Stomach (tissue), 9 donors: ENCODE measurements around the gene FBXL15. TPM values are rescaled to one million over a fixed set of nuclear protein-coding genes. Genes with fewer than 3 reads are reported as not detected.

ENCODE experiments used
- DNase-seq, 2 donors: peaks; one replicate each; pipeline versions ENCODE4 v3.0.0 to v3.0.0-alpha.2; 2013 to 2019
- H3K27ac ChIP-seq, 5 donors: fragments of 200-600 bp in 4 of 5; sonication (generic) in 4 of 5; one replicate each; pipeline ENCODE4 v1.5.1; 2013 to 2019; ENCODE audit warnings: mild to moderate bottlenecking in 1 of 5, moderate library complexity in 1 of 5
- H3K27me3 ChIP-seq, 3 donors: fragments of 200-600 bp; sonication (generic); one replicate each; pipeline ENCODE4 v1.5.1; 2017 to 2019; ENCODE audit warnings: mixed run types in 1 of 3
- H3K36me3 ChIP-seq, 4 donors: fragments of 200-600 bp; sonication (generic); 1 replicate in 3 of 4; 2 replicates in 1 of 4; pipeline ENCODE4 v1.5.1; 2016 to 2019
- H3K4me1 ChIP-seq, 4 donors: fragments of 200-600 bp; sonication (generic); one replicate each; pipeline ENCODE4 v1.5.1; 2016 to 2019
- H3K4me3 ChIP-seq, 4 donors: fragments of 200-600 bp; sonication (generic) in 3 of 4; one replicate each; pipeline ENCODE4 v1.5.1; 2016 to 2019; ENCODE audit warnings: mild to moderate bottlenecking in 1 of 4
- H3K9me3 ChIP-seq, 4 donors: fragments of 200-600 bp; sonication (generic); one replicate each; pipeline ENCODE4 v1.5.1; 2016 to 2019
- EP300 ChIP-seq: sonication (generic); formaldehyde crosslinking; IDR thresholded peaks from one replicate; pipeline ENCODE4 v1.6.1; 2017; ENCODE audit warnings: antibody characterized with exemption
- POLR2A ChIP-seq, 4 donors: fragments of 450-650 bp; IDR thresholded peaks; one replicate each; pipeline ENCODE4 v1.6.1; 2016; ENCODE audit warnings: antibody characterized with exemption in 4 of 4, control low read depth in 2 of 4, mild to moderate bottlenecking in 1 of 4, moderate library complexity in 1 of 4
- POLR2AphosphoS5 ChIP-seq, 3 donors: sonication (generic); formaldehyde crosslinking; IDR thresholded peaks; one replicate each; pipeline ENCODE4 v1.6.1; 2016; ENCODE audit warnings: antibody characterized with exemption in 3 of 3
- WGBS, 5 donors: extraction: QIAGEN DNeasy Blood & Tissue Kit in 3 of 5; methylation state at CpG; one replicate each; pipeline versions ENCODE4 v1.1.5 to v1.1.7; 2013 to 2018; 5-methylcytosine and 5-hydroxymethylcytosine counted together
- intact Hi-C: fragments of 100-400 bp; cut with DNase I; formaldehyde crosslinking; loops from one replicate; pipeline ENCODE4 v1.15.1; 2023; ENCODE audit warnings: low total_unique reads
- polyA plus RNA-seq, 3 donors: library from polyadenylated mRNA; stranded (reverse); fragments of 200-250 nt; gene quantifications; one replicate each; pipeline ENCODE4 v1.2.3, GENCODE V29; 2013
- total RNA-seq, 5 donors: library from RNA; depleted of rRNA; stranded (reverse); fragments of >200 nt; gene quantifications; one replicate each; pipeline versions ENCODE4 v1.1.0 to v1.2.3, GENCODE V29; 2014 to 2016
- TF ChIP-seq, protein P1 (sequence below), 7 experiments: fragments of 450-650 bp in 4 of 7; fragments of 200-600 bp in 3 of 7; sonication (generic) in 3 of 7; IDR thresholded peaks; one replicate each; pipeline ENCODE4 v1.5.1; 2016 to 2019; ENCODE audit warnings: antibody characterized with exemption in 7 of 7, control low read depth in 2 of 7, mild to moderate bottlenecking in 1 of 7
- donor health status: healthy with polysubstance abuse.
- donor health status: Bipolar disorder and iron deficiency.
- donor health status: healthy.

The FBXL15 gene
- total and polyA plus RNA-seq, 8 donors: 3.5 to 315 (median 19.8) TPM

DNA sequence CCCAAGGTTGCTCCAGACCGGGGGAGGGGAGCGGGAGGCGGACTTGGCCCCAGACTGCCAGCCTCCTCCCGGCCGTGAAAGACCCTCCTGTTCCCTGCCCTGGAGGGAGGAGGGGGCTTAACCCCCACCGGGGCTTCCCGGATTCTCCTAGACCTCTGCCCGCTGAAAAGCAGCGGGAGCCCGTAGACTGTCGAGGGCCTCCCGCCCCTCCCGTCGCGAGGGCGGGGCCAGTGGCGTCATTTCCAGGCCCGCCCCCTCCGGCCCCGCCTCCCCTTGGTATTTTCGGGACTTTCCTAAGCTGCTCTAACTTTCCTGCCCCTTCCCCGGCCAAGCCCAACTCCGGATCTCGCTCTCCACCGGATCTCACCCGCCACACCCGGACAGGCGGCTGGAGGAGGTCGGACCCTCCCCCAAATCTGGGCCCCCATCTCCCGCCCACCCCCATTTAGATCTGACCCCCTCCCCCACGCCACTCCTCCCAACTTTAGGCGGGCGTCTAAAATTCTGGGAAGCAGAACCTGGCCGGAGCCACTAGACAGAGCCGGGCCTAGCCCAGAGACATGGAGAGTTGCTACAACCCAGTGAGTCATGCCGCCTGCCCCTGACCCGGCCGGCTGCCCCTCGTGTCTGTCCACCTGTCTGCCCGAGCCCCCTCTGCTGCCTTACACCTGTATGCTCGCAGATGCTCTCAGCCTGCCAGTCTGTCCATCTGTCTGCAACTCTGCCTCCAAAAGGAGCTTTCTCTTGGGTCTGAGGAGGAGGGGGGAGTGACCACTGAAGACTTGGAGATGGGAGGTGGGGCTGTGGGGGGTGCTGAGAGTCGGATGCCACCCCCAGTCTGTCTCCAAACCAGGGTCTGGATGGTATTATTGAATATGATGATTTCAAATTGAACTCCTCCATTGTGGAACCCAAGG is 25.0 kb upstream of the FBXL15 start, which contains the start of gene NFKB2:
TSS of gene NFKB2 (plus strand) at position 306 of the 917 bp plus-strand sequence. CDS start at position 561, 255 bp downstream.
- 0 to 1% (median 0%) methylated on average over 20 to 42 of the region's 42 CpGs for WGBS, 5 donors
- intact Hi-C loops: no loop called here
- Histone ChIP-seq H3K4me3 (peak within 1 kb of the TSS; percentile 58 to 68 (median 62)), H3K4me1 (peaks cover 33 to 66% (median 56%) of the 10 kb centered on the region in 4 donors), H3K36me3 (peaks cover 1 to 31% (median 28%) of the 10 kb centered on the region in 4 donors), H3K27ac (peak within 1 kb of the TSS; percentile 96 to 99 (median 98)), H3K27me3 (no peaks in the 10 kb centered on the region), H3K9me3 (no peaks in the 10 kb centered on the region)
- TF ChIP-seq, protein P1, sequence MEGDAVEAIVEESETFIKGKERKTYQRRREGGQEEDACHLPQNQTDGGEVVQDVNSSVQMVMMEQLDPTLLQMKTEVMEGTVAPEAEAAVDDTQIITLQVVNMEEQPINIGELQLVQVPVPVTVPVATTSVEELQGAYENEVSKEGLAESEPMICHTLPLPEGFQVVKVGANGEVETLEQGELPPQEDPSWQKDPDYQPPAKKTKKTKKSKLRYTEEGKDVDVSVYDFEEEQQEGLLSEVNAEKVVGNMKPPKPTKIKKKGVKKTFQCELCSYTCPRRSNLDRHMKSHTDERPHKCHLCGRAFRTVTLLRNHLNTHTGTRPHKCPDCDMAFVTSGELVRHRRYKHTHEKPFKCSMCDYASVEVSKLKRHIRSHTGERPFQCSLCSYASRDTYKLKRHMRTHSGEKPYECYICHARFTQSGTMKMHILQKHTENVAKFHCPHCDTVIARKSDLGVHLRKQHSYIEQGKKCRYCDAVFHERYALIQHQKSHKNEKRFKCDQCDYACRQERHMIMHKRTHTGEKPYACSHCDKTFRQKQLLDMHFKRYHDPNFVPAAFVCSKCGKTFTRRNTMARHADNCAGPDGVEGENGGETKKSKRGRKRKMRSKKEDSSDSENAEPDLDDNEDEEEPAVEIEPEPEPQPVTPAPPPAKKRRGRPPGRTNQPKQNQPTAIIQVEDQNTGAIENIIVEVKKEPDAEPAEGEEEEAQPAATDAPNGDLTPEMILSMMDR (IDR thresholded peaks at IDR 0.05): no peak
- TF ChIP-seq POLR2A (IDR thresholded peaks at IDR 0.05): peak in 1 of 4 donors; percentile 18
- TF ChIP-seq EP300: peak; percentile 46
- TF ChIP-seq POLR2AphosphoS5 (IDR thresholded peaks at IDR 0.05): peak; percentile 63 to 78 (median 77)
- DNase-seq: peak; percentile 92 to 97

DNA sequence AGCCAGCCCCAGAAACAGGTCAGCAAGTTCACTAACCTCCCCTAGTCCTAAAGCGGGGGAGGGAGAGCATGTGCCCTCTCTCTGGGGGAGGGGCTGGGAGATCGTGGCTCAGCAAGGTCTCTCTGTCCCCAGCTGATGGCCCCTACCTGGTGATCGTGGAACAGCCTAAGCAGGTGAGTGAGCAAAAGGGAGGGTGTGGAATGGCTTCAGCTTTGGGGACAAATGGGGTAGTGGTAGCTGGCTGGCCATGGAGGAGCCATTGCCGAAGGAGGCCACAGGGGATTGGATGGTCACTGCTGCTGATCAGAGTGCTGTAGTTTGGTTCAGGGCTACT is 24.4 kb upstream of the FBXL15 start:
- H3K27ac ChIP-seq: peak overlapping the region; percentile 96 to 99 (median 98)
- peaks cover 6 to 38% (median 35%) of the 10 kb centered on the region in 4 donors for H3K36me3 ChIP-seq
- no peak for TF ChIP-seq POLR2A (IDR thresholded peaks at IDR 0.05)
- TF ChIP-seq POLR2AphosphoS5 (IDR thresholded peaks at IDR 0.05): no peak
- TF ChIP-seq, protein P1 (IDR thresholded peaks at IDR 0.05): no peak
- TF ChIP-seq EP300: no peak
- peak in 1 of 2 donors; percentile 43 for DNase-seq
- H3K27me3 ChIP-seq: no peaks in the 10 kb centered on the region
- 38 to 60% (median 41%) methylated on average over 2 to 4 of the region's 4 CpGs for WGBS, 5 donors
- H3K4me3 ChIP-seq: peak overlapping the region; percentile 58 to 68 (median 62)
- peaks cover 33 to 66% (median 56%) of the 10 kb centered on the region in 4 donors for H3K4me1 ChIP-seq
- intact Hi-C loops: no loop called here
- H3K9me3 ChIP-seq: no peaks in the 10 kb centered on the region

DNA sequence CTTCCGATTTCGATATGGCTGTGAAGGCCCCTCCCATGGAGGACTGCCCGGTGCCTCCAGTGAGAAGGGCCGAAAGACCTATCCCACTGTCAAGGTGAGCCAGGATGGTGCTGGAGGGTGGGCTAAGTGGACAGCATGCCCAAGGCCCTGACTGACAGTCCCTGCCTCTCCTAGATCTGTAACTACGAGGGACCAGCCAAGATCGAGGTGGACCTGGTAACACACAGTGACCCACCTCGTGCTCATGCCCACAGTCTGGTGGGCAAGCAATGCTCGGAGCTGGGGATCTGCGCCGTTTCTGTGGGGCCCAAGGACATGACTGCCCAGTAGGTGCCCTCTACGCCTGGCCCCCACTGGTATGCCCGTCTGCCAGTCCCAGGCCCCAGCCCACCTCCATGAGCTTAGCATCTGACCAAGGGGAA is 23.9 kb upstream of the FBXL15 start:
- peak overlapping the region; percentile 58 to 68 (median 62) for H3K4me3 ChIP-seq
- intact Hi-C loops: no loop called here
- 83 to 91% (median 89%) methylated on average over 2 to 12 of the region's 12 CpGs for WGBS, 5 donors

More for the DNA sequence above, 23.9 kb upstream of the FBXL15 start:
- Histone ChIP-seq H3K9me3 (no peaks in the 10 kb centered on the region), H3K4me1 (peaks cover 33 to 70% (median 57%) of the 10 kb centered on the region in 4 donors), H3K27ac (peak overlapping the region in 4 of 5 donors; percentile 96 to 99 (median 98)), H3K36me3 (peaks cover 11 to 42% (median 39%) of the 10 kb centered on the region in 4 donors), H3K27me3 (no peaks in the 10 kb centered on the region)
- TF ChIP-seq POLR2AphosphoS5 (IDR thresholded peaks at IDR 0.05) (no peak), EP300 (no peak), POLR2A (IDR thresholded peaks at IDR 0.05) (no peak)
- TF ChIP-seq, protein P1 (IDR thresholded peaks at IDR 0.05): no peak
- DNase-seq: no peak
